GM12892 (cell line): Measurements from ENCODE around the gene MBNL1.

Experiments used
- POLR2A ChIP-seq: IDR thresholded peaks from 2 replicates; pipeline ENCODE4 v1.6.1; 2011; ENCODE audit warnings: low read depth, low read length, control low read depth
- POLR2AphosphoS5 ChIP-seq: IDR thresholded peaks from 2 replicates; pipeline ENCODE4 v1.6.1; 2011; ENCODE audit warnings: low read depth, low read length, control low read depth
- TAF1 ChIP-seq: IDR thresholded peaks from 2 replicates; pipeline ENCODE4 v1.6.1; 2011; ENCODE audit warnings: low read depth, mild to moderate bottlenecking, control low read depth, low read length, borderline replicate concordance

- TF ChIP-seq POLR2A (no peak), POLR2AphosphoS5 (no peak), TAF1 (no peak)
Measured at GRCh38 chr3:152281133-152281713, 12.5 kb downstream of the MBNL1 start.
